GM23338 (cell line): ENCODE results near the gene PIGU. TPM values are rescaled to one million over a fixed set of nuclear protein-coding genes. Genes with fewer than 3 reads are reported as not detected.

Experiments
- ATAC-seq: fragments of 200-7000 bp; cut with Tn5 transposase; 3 replicates; pipeline ENCODE4 v1.9.1; 2020
- DNase-seq: peaks from one replicate; pipeline ENCODE4 v3.0.0-alpha.2; 2015; ENCODE audit warnings: low spot score
- H2AFZ ChIP-seq: fragments of 200-600 bp; sonication (generic); 2 replicates; pipeline ENCODE4 v1.8.0; 2016; ENCODE audit warnings: antibody characterized with exemption, mild to moderate bottlenecking, moderate library complexity
- H3F3A ChIP-seq: fragments of 200-600 bp; sonication (generic); replicated peaks from 2 replicates; pipeline ENCODE4 v1.8.0; 2017; ENCODE audit warnings: antibody characterized with exemption, mixed run types, low read depth
- H3K27ac ChIP-seq: fragments of 200-600 bp; sonication (generic); 2 replicates; pipeline ENCODE4 v1.6.1; 2016; ENCODE audit warnings: low read depth
- H3K27me3 ChIP-seq: fragments of 200-600 bp; sonication (generic); 2 replicates; pipeline ENCODE4 v1.8.0; 2016; ENCODE audit warnings: mild to moderate bottlenecking, mixed run types, moderate library complexity; ENCODE audit not compliant: insufficient read depth
- H3K36me3 ChIP-seq: fragments of 200-600 bp; sonication (generic); 2 replicates; pipeline ENCODE4 v1.8.0; 2016; ENCODE audit warnings: mild to moderate bottlenecking; ENCODE audit not compliant: insufficient read depth
- H3K4me1 ChIP-seq: fragments of 200-600 bp; sonication (generic); 2 replicates; pipeline ENCODE4 v1.8.0; 2016; ENCODE audit warnings: mild to moderate bottlenecking, moderate library complexity; ENCODE audit not compliant: insufficient read depth
- H3K4me2 ChIP-seq: fragments of 200-600 bp; sonication (generic); 2 replicates; pipeline ENCODE4 v1.7.1; 2017; ENCODE audit warnings: mixed run types
- H3K4me3 ChIP-seq: fragments of 200-600 bp; sonication (generic); 2 replicates; pipeline ENCODE4 v1.6.1; 2016; ENCODE audit warnings: mixed run types
- H3K79me2 ChIP-seq: fragments of 200-600 bp; sonication (generic); replicated peaks from 2 replicates; pipeline ENCODE4 v1.8.0; 2017; ENCODE audit warnings: mild to moderate bottlenecking; ENCODE audit not compliant: insufficient read depth
- H3K9me2 ChIP-seq: fragments of 200-600 bp; sonication (generic); 2 replicates; pipeline ENCODE4 v1.8.0; 2017; ENCODE audit not compliant: insufficient read depth
- H4K20me1 ChIP-seq: fragments of 200-600 bp; sonication (generic); replicated peaks from 2 replicates; pipeline ENCODE4 v1.8.0; 2017; ENCODE audit warnings: mild to moderate bottlenecking; ENCODE audit not compliant: insufficient read depth
- H3K27ac Mint-ChIP-seq: 2 replicates; pipeline ENCODE4 v1.8.0; 2020; ENCODE audit warnings: inconsistent platforms, mild to moderate bottlenecking, moderate library complexity, mixed read lengths
- H3K27me3 Mint-ChIP-seq: 3 replicates; pipeline ENCODE4 v1.8.0; 2022; ENCODE audit warnings: low read depth, mild to moderate bottlenecking, moderate library complexity, mixed read lengths, inconsistent platforms; ENCODE audit not compliant: insufficient read depth, poor library complexity
- H3K36me3 Mint-ChIP-seq: 3 replicates; pipeline ENCODE4 v1.8.0; 2021; ENCODE audit warnings: low read depth, mild to moderate bottlenecking, inconsistent platforms, moderate library complexity, mixed read lengths
- H3K4me1 Mint-ChIP-seq: 3 replicates; pipeline ENCODE4 v1.8.0; 2020; ENCODE audit warnings: mild to moderate bottlenecking, inconsistent platforms, mixed read lengths
- H3K4me3 Mint-ChIP-seq: 3 replicates; pipeline ENCODE4 v1.8.0; 2021; ENCODE audit warnings: moderate library complexity, mild to moderate bottlenecking, inconsistent platforms, mixed read lengths
- H3K9me3 Mint-ChIP-seq: 3 replicates; pipeline ENCODE4 v1.8.0; 2020; ENCODE audit warnings: moderate library complexity, mild to moderate bottlenecking, inconsistent platforms, mixed read lengths
- CREB1 ChIP-seq: fragments of 250-450 bp; sonication (Bioruptor Pico); IDR thresholded peaks from 2 replicates; pipeline ENCODE4 v1.5.0; 2020; ENCODE audit warnings: low read depth, mild to moderate bottlenecking, moderate library complexity
- EZH2 ChIP-seq: fragments of 200-600 bp; sonication (generic); IDR thresholded peaks from one replicate; pipeline ENCODE4 v1.8.0; 2017; ENCODE audit warnings: antibody characterized with exemption, mild to moderate bottlenecking, low read depth; ENCODE audit not compliant: unreplicated experiment
- EZH2phosphoT487 ChIP-seq: fragments of 200-600 bp; sonication (generic); IDR thresholded peaks from one replicate; pipeline ENCODE4 v1.8.1; 2018; ENCODE audit warnings: antibody characterized with exemption; ENCODE audit not compliant: unreplicated experiment
- JUNB ChIP-seq: IDR thresholded peaks from one replicate; pipeline ENCODE4 v1.6.1; 2016; ENCODE audit warnings: antibody characterized with exemption; ENCODE audit not compliant: unreplicated experiment
- NANOG ChIP-seq: IDR thresholded peaks from 2 replicates; pipeline ENCODE4 v1.6.1; 2016; ENCODE audit warnings: antibody characterized with exemption, borderline replicate concordance
- POLR2AphosphoS5 ChIP-seq: IDR thresholded peaks from 2 replicates; pipeline ENCODE4 v1.6.1; 2016; ENCODE audit warnings: antibody characterized with exemption, low read depth
- STAT1 ChIP-seq: IDR thresholded peaks from one replicate; pipeline ENCODE4 v1.6.1; 2016; ENCODE audit warnings: antibody characterized with exemption; ENCODE audit not compliant: unreplicated experiment
- ZNF114 ChIP-seq: fragments of 250-450 bp; sonication (Bioruptor Pico); IDR thresholded peaks from 2 replicates; pipeline ENCODE4 v1.5.0; 2020; ENCODE audit warnings: mild to moderate bottlenecking, moderate library complexity
- ZNF331 ChIP-seq: fragments of 250-450 bp; sonication (Bioruptor Pico); IDR thresholded peaks from 2 replicates; pipeline ENCODE4 v1.5.0; 2020; ENCODE audit warnings: low read depth, mild to moderate bottlenecking, moderate library complexity
- polyA plus RNA-seq: library from polyadenylated mRNA; unstranded; fragments of >200 nt; fragmentation: Nextera tagmentation; extraction: Ambion mirVana; gene quantifications from 2 replicates; pipeline ENCODE4 v1.2.1, GENCODE V29; 2016
- total RNA-seq: library from RNA; depleted of rRNA; stranded (reverse); fragments of >200 nt; shearing (Covaris generic); gene quantifications from 2 replicates; pipeline ENCODE4 v1.2.3, GENCODE V29; 2014
- TF ChIP-seq, protein P1 (sequence below): IDR thresholded peaks from 2 replicates; pipeline ENCODE4 v1.6.1; 2016; ENCODE audit warnings: antibody characterized with exemption
- TF ChIP-seq, protein P2 (sequence below), 2 experiments: fragments of 200-600 bp in 1 of 2; sonication (generic) in 1 of 2; conservative IDR thresholded peaks; 2 replicates each; pipeline versions ENCODE4 v1.5.1 to v1.6.1; 2016 to 2017; ENCODE audit warnings: antibody characterized with exemption in 2 of 2, low read depth in 2 of 2, mild to moderate bottlenecking in 2 of 2, moderate library complexity in 1 of 2
- TF ChIP-seq, protein P3 (sequence below): IDR thresholded peaks from one replicate; pipeline ENCODE4 v1.6.1; 2018; ENCODE audit warnings: antibody characterized with exemption; ENCODE audit not compliant: unreplicated experiment
- TF ChIP-seq, protein P4 (sequence below): fragments of 250-450 bp; sonication (Bioruptor Pico); IDR thresholded peaks from 2 replicates; pipeline ENCODE4 v1.5.0; 2020; ENCODE audit warnings: mild to moderate bottlenecking, moderate library complexity

The PIGU gene
- total and polyA plus RNA-seq, 2 experiments from 2014 or later = 24.3 to 28.9 TPM

DNA sequence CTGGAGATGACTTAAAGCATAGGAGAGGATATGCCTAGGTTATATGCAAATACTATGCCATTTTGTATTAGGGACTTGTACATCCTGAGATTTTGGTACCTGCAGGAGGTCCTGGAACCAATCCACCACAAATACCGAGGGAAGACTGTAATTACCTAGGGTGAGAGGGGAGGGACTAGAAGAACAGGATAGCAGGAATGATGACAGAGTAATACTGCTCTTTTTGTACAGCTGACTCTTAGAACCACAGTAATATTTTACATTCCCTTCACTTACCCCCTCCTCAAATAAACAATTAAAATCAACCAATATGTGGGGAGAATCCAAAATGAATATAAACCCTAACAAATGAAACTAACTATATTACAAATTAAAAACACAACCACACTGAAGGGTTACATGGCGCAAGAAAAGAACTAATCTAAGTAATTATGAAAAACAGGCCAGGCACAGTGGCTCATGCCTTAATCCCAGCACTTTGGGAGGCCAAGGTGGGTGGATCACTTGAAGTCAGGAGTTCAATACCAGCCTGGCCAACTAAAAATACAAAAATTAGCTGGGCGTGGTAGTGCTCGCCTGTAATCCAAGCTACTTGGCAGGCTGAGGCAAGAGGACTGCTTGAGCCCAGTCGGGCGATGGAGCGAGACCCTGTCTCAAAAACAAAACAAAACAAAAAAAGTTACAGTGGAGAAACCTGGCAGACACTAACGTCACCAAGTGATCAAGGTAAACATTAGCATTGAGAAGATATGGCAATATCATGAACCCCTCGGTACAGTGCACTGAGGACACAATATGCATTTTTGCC, 81.3 kb downstream of the PIGU start:
- no peaks in the 10 kb centered on the region for H3K27me3 ChIP-seq
- Mint-ChIP-seq H3K27me3 (no peaks in the 10 kb centered on the region), H3K4me1 (no peaks in the 10 kb centered on the region), H3K36me3 (no peaks in the 10 kb centered on the region), H3K4me3 (no peak overlapping the region), H3K9me3 (no peaks in the 10 kb centered on the region), H3K27ac (no peak overlapping the region)
- H2AFZ ChIP-seq = no peak overlapping the region
- H3K79me2 ChIP-seq = no peaks in the 10 kb centered on the region
- TF ChIP-seq, protein P1, sequence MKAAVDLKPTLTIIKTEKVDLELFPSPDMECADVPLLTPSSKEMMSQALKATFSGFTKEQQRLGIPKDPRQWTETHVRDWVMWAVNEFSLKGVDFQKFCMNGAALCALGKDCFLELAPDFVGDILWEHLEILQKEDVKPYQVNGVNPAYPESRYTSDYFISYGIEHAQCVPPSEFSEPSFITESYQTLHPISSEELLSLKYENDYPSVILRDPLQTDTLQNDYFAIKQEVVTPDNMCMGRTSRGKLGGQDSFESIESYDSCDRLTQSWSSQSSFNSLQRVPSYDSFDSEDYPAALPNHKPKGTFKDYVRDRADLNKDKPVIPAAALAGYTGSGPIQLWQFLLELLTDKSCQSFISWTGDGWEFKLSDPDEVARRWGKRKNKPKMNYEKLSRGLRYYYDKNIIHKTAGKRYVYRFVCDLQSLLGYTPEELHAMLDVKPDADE = no peak
- TF ChIP-seq ZNF114 (CRISPR knock-in tag) (no peak), STAT1 (no peak), POLR2AphosphoS5 (no peak), EZH2phosphoT487 (no peak), JUNB (no peak), EZH2 (no peak), NANOG (no peak), ZNF331 (no peak), CREB1 (CRISPR knock-in tag) (no peak)
- TF ChIP-seq, protein P2, sequence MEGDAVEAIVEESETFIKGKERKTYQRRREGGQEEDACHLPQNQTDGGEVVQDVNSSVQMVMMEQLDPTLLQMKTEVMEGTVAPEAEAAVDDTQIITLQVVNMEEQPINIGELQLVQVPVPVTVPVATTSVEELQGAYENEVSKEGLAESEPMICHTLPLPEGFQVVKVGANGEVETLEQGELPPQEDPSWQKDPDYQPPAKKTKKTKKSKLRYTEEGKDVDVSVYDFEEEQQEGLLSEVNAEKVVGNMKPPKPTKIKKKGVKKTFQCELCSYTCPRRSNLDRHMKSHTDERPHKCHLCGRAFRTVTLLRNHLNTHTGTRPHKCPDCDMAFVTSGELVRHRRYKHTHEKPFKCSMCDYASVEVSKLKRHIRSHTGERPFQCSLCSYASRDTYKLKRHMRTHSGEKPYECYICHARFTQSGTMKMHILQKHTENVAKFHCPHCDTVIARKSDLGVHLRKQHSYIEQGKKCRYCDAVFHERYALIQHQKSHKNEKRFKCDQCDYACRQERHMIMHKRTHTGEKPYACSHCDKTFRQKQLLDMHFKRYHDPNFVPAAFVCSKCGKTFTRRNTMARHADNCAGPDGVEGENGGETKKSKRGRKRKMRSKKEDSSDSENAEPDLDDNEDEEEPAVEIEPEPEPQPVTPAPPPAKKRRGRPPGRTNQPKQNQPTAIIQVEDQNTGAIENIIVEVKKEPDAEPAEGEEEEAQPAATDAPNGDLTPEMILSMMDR (conservative IDR thresholded peaks at IDR 0.05; ENCODE audit: low read depth in 2 of 2) = no peak
- TF ChIP-seq, protein P3, sequence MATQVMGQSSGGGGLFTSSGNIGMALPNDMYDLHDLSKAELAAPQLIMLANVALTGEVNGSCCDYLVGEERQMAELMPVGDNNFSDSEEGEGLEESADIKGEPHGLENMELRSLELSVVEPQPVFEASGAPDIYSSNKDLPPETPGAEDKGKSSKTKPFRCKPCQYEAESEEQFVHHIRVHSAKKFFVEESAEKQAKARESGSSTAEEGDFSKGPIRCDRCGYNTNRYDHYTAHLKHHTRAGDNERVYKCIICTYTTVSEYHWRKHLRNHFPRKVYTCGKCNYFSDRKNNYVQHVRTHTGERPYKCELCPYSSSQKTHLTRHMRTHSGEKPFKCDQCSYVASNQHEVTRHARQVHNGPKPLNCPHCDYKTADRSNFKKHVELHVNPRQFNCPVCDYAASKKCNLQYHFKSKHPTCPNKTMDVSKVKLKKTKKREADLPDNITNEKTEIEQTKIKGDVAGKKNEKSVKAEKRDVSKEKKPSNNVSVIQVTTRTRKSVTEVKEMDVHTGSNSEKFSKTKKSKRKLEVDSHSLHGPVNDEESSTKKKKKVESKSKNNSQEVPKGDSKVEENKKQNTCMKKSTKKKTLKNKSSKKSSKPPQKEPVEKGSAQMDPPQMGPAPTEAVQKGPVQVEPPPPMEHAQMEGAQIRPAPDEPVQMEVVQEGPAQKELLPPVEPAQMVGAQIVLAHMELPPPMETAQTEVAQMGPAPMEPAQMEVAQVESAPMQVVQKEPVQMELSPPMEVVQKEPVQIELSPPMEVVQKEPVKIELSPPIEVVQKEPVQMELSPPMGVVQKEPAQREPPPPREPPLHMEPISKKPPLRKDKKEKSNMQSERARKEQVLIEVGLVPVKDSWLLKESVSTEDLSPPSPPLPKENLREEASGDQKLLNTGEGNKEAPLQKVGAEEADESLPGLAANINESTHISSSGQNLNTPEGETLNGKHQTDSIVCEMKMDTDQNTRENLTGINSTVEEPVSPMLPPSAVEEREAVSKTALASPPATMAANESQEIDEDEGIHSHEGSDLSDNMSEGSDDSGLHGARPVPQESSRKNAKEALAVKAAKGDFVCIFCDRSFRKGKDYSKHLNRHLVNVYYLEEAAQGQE = no peak
- TF ChIP-seq, protein P4, sequence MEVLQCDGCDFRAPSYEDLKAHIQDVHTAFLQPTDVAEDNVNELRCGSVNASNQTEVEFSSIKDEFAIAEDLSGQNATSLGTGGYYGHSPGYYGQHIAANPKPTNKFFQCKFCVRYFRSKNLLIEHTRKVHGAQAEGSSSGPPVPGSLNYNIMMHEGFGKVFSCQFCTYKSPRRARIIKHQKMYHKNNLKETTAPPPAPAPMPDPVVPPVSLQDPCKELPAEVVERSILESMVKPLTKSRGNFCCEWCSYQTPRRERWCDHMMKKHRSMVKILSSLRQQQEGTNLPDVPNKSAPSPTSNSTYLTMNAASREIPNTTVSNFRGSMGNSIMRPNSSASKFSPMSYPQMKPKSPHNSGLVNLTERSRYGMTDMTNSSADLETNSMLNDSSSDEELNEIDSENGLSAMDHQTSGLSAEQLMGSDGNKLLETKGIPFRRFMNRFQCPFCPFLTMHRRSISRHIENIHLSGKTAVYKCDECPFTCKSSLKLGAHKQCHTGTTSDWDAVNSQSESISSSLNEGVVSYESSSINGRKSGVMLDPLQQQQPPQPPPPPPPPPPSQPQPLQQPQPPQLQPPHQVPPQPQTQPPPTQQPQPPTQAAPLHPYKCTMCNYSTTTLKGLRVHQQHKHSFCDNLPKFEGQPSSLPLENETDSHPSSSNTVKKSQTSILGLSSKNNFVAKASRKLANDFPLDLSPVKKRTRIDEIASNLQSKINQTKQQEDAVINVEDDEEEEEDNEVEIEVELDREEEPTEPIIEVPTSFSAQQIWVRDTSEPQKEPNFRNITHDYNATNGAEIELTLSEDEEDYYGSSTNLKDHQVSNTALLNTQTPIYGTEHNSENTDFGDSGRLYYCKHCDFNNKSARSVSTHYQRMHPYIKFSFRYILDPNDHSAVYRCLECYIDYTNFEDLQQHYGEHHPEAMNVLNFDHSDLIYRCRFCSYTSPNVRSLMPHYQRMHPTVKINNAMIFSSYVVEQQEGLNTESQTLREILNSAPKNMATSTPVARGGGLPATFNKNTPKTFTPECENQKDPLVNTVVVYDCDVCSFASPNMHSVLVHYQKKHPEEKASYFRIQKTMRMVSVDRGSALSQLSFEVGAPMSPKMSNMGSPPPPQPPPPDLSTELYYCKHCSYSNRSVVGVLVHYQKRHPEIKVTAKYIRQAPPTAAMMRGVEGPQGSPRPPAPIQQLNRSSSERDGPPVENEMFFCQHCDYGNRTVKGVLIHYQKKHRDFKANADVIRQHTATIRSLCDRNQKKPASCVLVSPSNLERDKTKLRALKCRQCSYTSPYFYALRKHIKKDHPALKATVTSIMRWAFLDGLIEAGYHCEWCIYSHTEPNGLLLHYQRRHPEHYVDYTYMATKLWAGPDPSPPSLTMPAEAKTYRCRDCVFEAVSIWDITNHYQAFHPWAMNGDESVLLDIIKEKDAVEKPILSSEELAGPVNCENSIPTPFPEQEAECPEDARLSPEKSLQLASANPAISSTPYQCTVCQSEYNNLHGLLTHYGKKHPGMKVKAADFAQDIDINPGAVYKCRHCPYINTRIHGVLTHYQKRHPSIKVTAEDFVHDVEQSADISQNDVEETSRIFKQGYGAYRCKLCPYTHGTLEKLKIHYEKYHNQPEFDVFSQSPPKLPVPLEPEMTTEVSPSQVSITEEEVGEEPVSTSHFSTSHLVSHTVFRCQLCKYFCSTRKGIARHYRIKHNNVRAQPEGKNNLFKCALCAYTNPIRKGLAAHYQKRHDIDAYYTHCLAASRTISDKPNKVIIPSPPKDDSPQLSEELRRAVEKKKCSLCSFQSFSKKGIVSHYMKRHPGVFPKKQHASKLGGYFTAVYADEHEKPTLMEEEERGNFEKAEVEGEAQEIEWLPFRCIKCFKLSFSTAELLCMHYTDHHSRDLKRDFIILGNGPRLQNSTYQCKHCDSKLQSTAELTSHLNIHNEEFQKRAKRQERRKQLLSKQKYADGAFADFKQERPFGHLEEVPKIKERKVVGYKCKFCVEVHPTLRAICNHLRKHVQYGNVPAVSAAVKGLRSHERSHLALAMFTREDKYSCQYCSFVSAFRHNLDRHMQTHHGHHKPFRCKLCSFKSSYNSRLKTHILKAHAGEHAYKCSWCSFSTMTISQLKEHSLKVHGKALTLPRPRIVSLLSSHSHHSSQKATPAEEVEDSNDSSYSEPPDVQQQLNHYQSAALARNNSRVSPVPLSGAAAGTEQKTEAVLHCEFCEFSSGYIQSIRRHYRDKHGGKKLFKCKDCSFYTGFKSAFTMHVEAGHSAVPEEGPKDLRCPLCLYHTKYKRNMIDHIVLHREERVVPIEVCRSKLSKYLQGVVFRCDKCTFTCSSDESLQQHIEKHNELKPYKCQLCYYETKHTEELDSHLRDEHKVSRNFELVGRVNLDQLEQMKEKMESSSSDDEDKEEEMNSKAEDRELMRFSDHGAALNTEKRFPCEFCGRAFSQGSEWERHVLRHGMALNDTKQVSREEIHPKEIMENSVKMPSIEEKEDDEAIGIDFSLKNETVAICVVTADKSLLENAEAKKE (CRISPR knock-in tag) = no peak
- H3K4me2 ChIP-seq = no peak overlapping the region
- ATAC-seq (no peak), DNase-seq (no peak)
- no peaks in the 10 kb centered on the region for H3F3A ChIP-seq
- H3K36me3 ChIP-seq = no peaks in the 10 kb centered on the region
- no peaks in the 10 kb centered on the region for H3K4me1 ChIP-seq
- no peak overlapping the region for H3K4me3 ChIP-seq
- no peaks in the 10 kb centered on the region for H3K9me2 ChIP-seq
- no peaks in the 10 kb centered on the region for H4K20me1 ChIP-seq
- no peak overlapping the region for H3K27ac ChIP-seq
